GM23248 (cell line): ENCODE measurements around the gene SULT1C2. TPM values are rescaled to one million over a fixed set of nuclear protein-coding genes. Genes with fewer than 3 reads are reported as not detected.

Experiments
- DNase-seq: peaks from one replicate; pipeline ENCODE4 v3.0.0-alpha.2; 2015
- H2AFZ ChIP-seq: fragments of 200-600 bp; sonication (generic); 2 replicates; pipeline ENCODE4 v1.6.1; 2016; ENCODE audit warnings: antibody characterized with exemption
- H3F3A ChIP-seq: fragments of 200-600 bp; sonication (generic); 2 replicates; pipeline ENCODE4 v1.6.1; 2016; ENCODE audit warnings: mild to moderate bottlenecking, antibody characterized with exemption, mixed run types; ENCODE audit not compliant: insufficient read depth
- H3K27ac ChIP-seq: fragments of 200-600 bp; sonication (generic); 2 replicates; pipeline ENCODE4 v1.5.1; 2016; ENCODE audit warnings: mild to moderate bottlenecking
- H3K27me3 ChIP-seq: fragments of 200-600 bp; sonication (generic); replicated peaks from 2 replicates; pipeline ENCODE4 v1.6.1; 2016; ENCODE audit warnings: mild to moderate bottlenecking; ENCODE audit not compliant: insufficient read depth
- H3K36me3 ChIP-seq: fragments of 200-600 bp; sonication (generic); 2 replicates; pipeline ENCODE4 v1.6.1; 2016; ENCODE audit warnings: low read depth, mild to moderate bottlenecking
- H3K4me1 ChIP-seq: fragments of 200-600 bp; sonication (generic); 2 replicates; pipeline ENCODE4 v1.6.1; 2016; ENCODE audit warnings: mild to moderate bottlenecking; ENCODE audit not compliant: insufficient read depth
- H3K4me2 ChIP-seq: fragments of 200-600 bp; sonication (generic); one replicate; pipeline ENCODE4 v1.6.1; 2016; ENCODE audit warnings: mild to moderate bottlenecking; ENCODE audit not compliant: unreplicated experiment
- H3K4me3 ChIP-seq: fragments of 200-600 bp; sonication (generic); 2 replicates; pipeline ENCODE4 v1.5.1; 2016; ENCODE audit warnings: mild to moderate bottlenecking
- H3K79me2 ChIP-seq: fragments of 200-600 bp; sonication (generic); 2 replicates; pipeline ENCODE4 v1.6.1; 2016; ENCODE audit warnings: mild to moderate bottlenecking; ENCODE audit not compliant: insufficient read depth
- H3K9ac ChIP-seq: fragments of 200-600 bp; sonication (generic); 2 replicates; pipeline ENCODE4 v1.6.1; 2016; ENCODE audit warnings: mild to moderate bottlenecking
- H3K9me2 ChIP-seq: fragments of 200-600 bp; sonication (generic); 2 replicates; pipeline ENCODE4 v1.6.1; 2016; ENCODE audit warnings: mixed run types, mild to moderate bottlenecking, moderate library complexity; ENCODE audit not compliant: insufficient read depth
- H3K9me3 ChIP-seq: fragments of 200-600 bp; sonication (generic); one replicate; pipeline ENCODE4 v1.6.1; 2017; ENCODE audit warnings: low read depth
- H4K20me1 ChIP-seq: fragments of 200-600 bp; sonication (generic); 2 replicates; pipeline ENCODE4 v1.6.0; 2016; ENCODE audit not compliant: insufficient read depth
- EZH2 ChIP-seq: fragments of 200-600 bp; sonication (generic); IDR thresholded peaks from 2 replicates; pipeline ENCODE4 v1.6.1; 2018; ENCODE audit warnings: antibody characterized with exemption, mild to moderate bottlenecking; ENCODE audit not compliant: insufficient read depth, poor library complexity, severe bottlenecking
- EZH2phosphoT487 ChIP-seq: fragments of 200-600 bp; sonication (generic); IDR thresholded peaks from 2 replicates; pipeline ENCODE4 v1.6.1; 2018; ENCODE audit warnings: antibody characterized with exemption, moderate library complexity, mild to moderate bottlenecking, low read depth; ENCODE audit not compliant: insufficient read depth
- WGBS, 2 experiments: methylation state at CpG; one replicate each; pipeline ENCODE4 v1.1.6; 2015 to 2017; ENCODE audit warnings: low lambda C conversion rate in 2 of 2, low coverage in 1 of 2; ENCODE audit errors: missing lambda C conversion rate in 2 of 2; 5-methylcytosine and 5-hydroxymethylcytosine counted together
- in situ Hi-C: fragments of 300-500 bp; cut with MboI; formaldehyde crosslinking; loops from 2 replicates; pipeline ENCODE4 v1.15.0; 2020
- polyA plus RNA-seq: library from polyadenylated mRNA; unstranded; fragments of >200 nt; fragmentation: Nextera tagmentation; extraction: Ambion mirVana; gene quantifications from 2 replicates; pipeline ENCODE4 v1.2.1, GENCODE V29; 2016
- total RNA-seq: library from RNA; depleted of rRNA; stranded (reverse); fragments of >200 nt; shearing (Covaris generic); gene quantifications from 2 replicates; pipeline ENCODE4 v1.2.3, GENCODE V29; 2014; rRNA removed

The SULT1C2 gene
- not detected in 2 replicates for total RNA-seq
- not detected in 2 replicates for polyA plus RNA-seq

GRCh38 chr2:108288534-108289106, at the start of gene SULT1C2:
Gene SULT1C2, plus strand, starts transcription at chr2:108288895. Its CDS starts 4,773 bp downstream, at chr2:108293668.
- Histone ChIP-seq H3K36me3 (no peaks in the 10 kb centered on the region), H3K79me2 (no peaks in the 10 kb centered on the region), H3K4me1 (no peaks in the 10 kb centered on the region), H4K20me1 (no peaks in the 10 kb centered on the region), H3K4me2 (no peak within 1 kb of the TSS), H2AFZ (no peak within 1 kb of the TSS), H3K27me3 (no peaks in the 10 kb centered on the region), H3K9me2 (no peaks in the 10 kb centered on the region), H3K4me3 (no peak within 1 kb of the TSS), H3K9ac (no peak within 1 kb of the TSS), H3K27ac (no peak within 1 kb of the TSS), H3K9me3 (no peaks in the 10 kb centered on the region), H3F3A (no peaks in the 10 kb centered on the region)
- WGBS, 2 experiments, result 35 to 36% methylated on average over 7 of the region's 7 CpGs
- TF ChIP-seq EZH2, result no peak
- no peak for TF ChIP-seq EZH2phosphoT487
- in situ Hi-C loops, result no loop called here
- peak; percentile 8 for DNase-seq

- no peak for DNase-seq
- peaks cover 6% of the 10 kb centered on the region; the same call in 1 of the 2 replicates for H3F3A ChIP-seq
- no peak for TF ChIP-seq EZH2
- TF ChIP-seq EZH2phosphoT487, result no peak
- in situ Hi-C loops, result no loop called here
- H3K4me2 ChIP-seq, result no peak within 1 kb of the TSS
- H2AFZ ChIP-seq, result no peak within 1 kb of the TSS
- no peaks in the 10 kb centered on the region for H3K36me3 ChIP-seq
- H3K4me3 ChIP-seq, result no peak within 1 kb of the TSS
- no peak within 1 kb of the TSS for H3K27ac ChIP-seq
- WGBS, 2 experiments, result 5 to 12% methylated on average over 2 of the region's 2 CpGs
- no peak within 1 kb of the TSS for H3K9ac ChIP-seq
- H3K9me2 ChIP-seq, result no peaks in the 10 kb centered on the region
- no peaks in the 10 kb centered on the region for H3K4me1 ChIP-seq
- no peaks in the 10 kb centered on the region for H4K20me1 ChIP-seq
- no peaks in the 10 kb centered on the region for H3K27me3 ChIP-seq
- H3K79me2 ChIP-seq, result no peaks in the 10 kb centered on the region
- no peaks in the 10 kb centered on the region for H3K9me3 ChIP-seq
Observed at GRCh38 chr2:108239786-108240185, 48.9 kb upstream of the SULT1C2 start, which contains the start of gene SULT1C3. Gene SULT1C3, plus strand, starts transcription at chr2:108239968. Its CDS starts 7,227 bp downstream, at chr2:108247195.

- no peaks in the 10 kb centered on the region for H4K20me1 ChIP-seq
- H3K9ac ChIP-seq, result no peak overlapping the region
- no peaks in the 10 kb centered on the region for H3K36me3 ChIP-seq
- no peaks in the 10 kb centered on the region for H3K27me3 ChIP-seq
- H3K4me2 ChIP-seq, result no peak overlapping the region
- 72 to 75% methylated on average over 5 of the region's 5 CpGs for WGBS, 2 experiments
- in situ Hi-C loops, result no loop called here
- no peaks in the 10 kb centered on the region for H3K9me3 ChIP-seq
- peaks cover 6% of the 10 kb centered on the region; the same call in 1 of the 2 replicates for H3F3A ChIP-seq
- no peaks in the 10 kb centered on the region for H3K79me2 ChIP-seq
- H3K9me2 ChIP-seq, result no peaks in the 10 kb centered on the region
- no peak overlapping the region for H3K27ac ChIP-seq
- no peak overlapping the region for H3K4me3 ChIP-seq
- H2AFZ ChIP-seq, result no peak overlapping the region
- DNase-seq, result no peak
- TF ChIP-seq EZH2phosphoT487, result no peak
- TF ChIP-seq EZH2, result no peak
- no peaks in the 10 kb centered on the region for H3K4me1 ChIP-seq
Observed at GRCh38 chr2:108240966-108241365, 47.7 kb upstream of the SULT1C2 start.

DNA sequence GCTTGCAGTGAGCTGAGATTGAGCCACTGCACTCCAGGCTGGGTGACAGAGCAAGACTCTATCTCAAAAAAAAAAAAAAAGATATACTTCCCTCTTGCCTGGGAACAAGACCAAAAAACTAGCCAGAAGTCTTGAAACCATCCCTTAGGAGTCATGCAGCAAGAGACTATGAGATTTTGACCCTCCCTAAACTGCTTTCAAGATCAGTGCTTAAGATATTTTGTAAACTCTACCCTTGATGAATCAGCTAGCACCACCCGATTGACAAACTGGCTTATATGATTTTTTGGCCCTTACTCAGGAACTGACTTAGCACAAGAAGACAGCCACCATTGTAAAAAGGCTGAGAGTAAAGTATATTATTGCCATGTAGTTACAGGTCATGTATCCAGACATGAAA, 45.1 kb upstream of the SULT1C2 start:
- H4K20me1 ChIP-seq, result no peaks in the 10 kb centered on the region
- H3K27me3 ChIP-seq, result no peaks in the 10 kb centered on the region
- WGBS, 2 experiments, result 5 to 26% methylated on average over 1 of the region's 1 CpG
- no peaks in the 10 kb centered on the region for H3K4me1 ChIP-seq
- H3F3A ChIP-seq, result peaks cover 6% of the 10 kb centered on the region; the same call in 1 of the 2 replicates
- H3K27ac ChIP-seq, result 0 out of 2 replicates have a peak overlapping the region, but pooled peaks have one; percentile 16
- no peak overlapping the region for H2AFZ ChIP-seq
- DNase-seq, result peak; percentile 72
- in situ Hi-C loops, result no loop called here
- no peaks in the 10 kb centered on the region for H3K9me3 ChIP-seq
- no peaks in the 10 kb centered on the region for H3K36me3 ChIP-seq
- no peak overlapping the region for H3K9ac ChIP-seq
- H3K9me2 ChIP-seq, result no peaks in the 10 kb centered on the region
- H3K4me2 ChIP-seq, result no peak overlapping the region
- H3K4me3 ChIP-seq, result no peak overlapping the region
- TF ChIP-seq EZH2phosphoT487 (no peak), EZH2 (no peak)
- H3K79me2 ChIP-seq, result no peaks in the 10 kb centered on the region
